K562 (cell line): ENCODE measurements around the gene ASB14.

ENCODE experiments used
- ELF4 ChIP-seq: fragments of 450-650 bp; formaldehyde crosslinking; IDR thresholded peaks from 2 replicates; pipeline ENCODE4 v1.4.0; 2022; ENCODE audit warnings: missing genetic modification characterization
- POLR2A ChIP-seq: fragments of 450-650 bp; conservative IDR thresholded peaks from 2 replicates; pipeline ENCODE4 v1.6.1; 2016
- YY1 ChIP-seq, 3 experiments: IDR thresholded peaks; 2 replicates each; pipeline ENCODE4 v1.6.1; 2011; ENCODE audit warnings: low read length in 2 of 3, mild to moderate bottlenecking in 2 of 3, moderate library complexity in 2 of 3, borderline replicate concordance in 1 of 3, control low read depth in 1 of 3, low read depth in 1 of 3; ENCODE audit not compliant: insufficient read depth in 3 of 3, insufficient replicate concordance in 2 of 3, control insufficient read depth in 1 of 3, insufficient read length in 1 of 3; ENCODE audit errors: extremely low read depth in 1 of 3

DNA sequence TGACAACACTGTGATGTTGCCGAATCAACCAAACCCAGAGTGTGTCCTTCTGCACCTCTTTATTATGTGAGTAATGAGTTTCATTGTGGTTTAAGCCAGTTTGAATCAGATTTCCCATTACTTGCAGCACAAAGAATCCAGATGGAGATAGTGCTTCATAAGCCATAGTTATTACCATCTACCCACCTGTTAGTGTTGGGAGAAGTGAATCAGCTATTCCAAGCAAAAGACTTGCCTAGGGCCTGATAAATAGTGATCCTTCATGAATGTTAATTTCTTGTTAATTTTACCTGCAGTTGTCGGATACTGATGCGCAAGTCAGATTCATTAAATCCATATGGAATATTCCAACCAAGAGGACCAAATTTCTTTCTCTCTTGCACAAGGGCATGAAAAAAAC is 21.7 kb upstream of the ASB14 start:
- no peak for TF ChIP-seq POLR2A
- TF ChIP-seq YY1 (IDR thresholded peaks at IDR 0.05; ENCODE audit: borderline replicate concordance in 1 of 3, control insufficient read depth in 1 of 3, extremely low read depth in 1 of 3, insufficient read depth in 3 of 3, insufficient read length in 1 of 3, insufficient replicate concordance in 2 of 3, low read depth in 1 of 3, low read length in 2 of 3): no peak
- TF ChIP-seq ELF4 (CRISPR knock-in tag): no peak
